ENCODE results near the gene ATP11C.
"Not testable (repeated sequence)": the region's sequence is repeated elsewhere in the genome, so short reads cannot be mapped to it uniquely, and the experiment has no call there.

The ATP11C gene

GRCh38 chrX:139933904-139934303 lies 1.1 kb upstream of the ATP11C start:
- intact Hi-C loops (cut with micrococcal nuclease): loop anchor here (5.0 kb wide), 2 partner anchors 42 to 152 kb away; no protein-coding TSS in a partner anchor
- Mint-ChIP-seq H3K4me3 (peak overlapping the region; percentile 80), H3K27me3 (no peaks in the 10 kb centered on the region), H3K9me3 (no peaks in the 10 kb centered on the region), H3K4me1 (ENCODE audit: low read depth) (peaks cover 16% of the 10 kb centered on the region), H3K36me3 (ENCODE audit: low read depth) (peaks cover 7% of the 10 kb centered on the region), H3K27ac (peak overlapping the region; percentile 91)

DNA sequence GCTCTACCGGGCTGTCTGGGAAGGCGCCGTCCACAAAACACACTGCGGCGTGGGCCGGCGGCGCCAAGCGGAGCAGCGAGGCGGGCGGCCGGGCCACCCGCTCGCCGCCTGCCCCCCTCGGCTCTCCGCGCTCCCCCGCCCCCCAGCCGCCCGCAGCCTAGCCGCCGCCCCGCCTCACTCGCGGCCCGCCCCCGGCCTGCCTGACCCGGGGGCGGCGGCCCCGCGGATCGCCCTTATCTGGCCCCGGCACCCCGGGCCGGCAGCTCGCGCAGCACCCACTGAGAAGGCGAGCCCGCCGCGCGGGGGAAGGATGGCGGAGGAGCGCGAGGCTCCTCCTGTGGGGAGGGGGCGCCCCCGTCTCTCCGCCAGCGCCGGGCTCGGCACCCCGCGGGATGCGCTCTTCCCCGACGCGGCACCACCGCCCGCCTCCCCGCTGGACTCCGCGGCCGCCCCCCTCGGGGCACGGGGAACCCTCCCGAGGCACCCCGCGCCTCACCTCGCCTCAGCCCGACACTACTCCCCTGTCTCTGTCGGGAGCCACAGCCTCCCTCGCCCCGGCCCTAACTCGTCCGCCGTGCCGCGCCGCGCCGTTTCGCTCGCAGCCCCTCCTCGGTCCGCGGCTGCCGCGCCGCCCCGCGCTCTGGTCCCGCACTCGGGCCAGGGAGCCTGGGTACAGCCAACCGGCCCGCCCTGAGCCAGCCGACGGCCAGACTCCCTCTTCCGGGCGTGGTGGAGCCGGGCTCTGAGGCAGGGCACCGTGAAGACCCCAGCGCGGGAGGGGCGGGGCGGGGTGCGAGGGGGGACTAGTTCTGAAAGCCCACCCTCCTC lies 566 bp downstream of the ATP11C start:
- Mint-ChIP-seq H3K27me3 (no peaks in the 10 kb centered on the region), H3K9me3 (no peaks in the 10 kb centered on the region), H3K4me3 (peak overlapping the region; percentile 80), H3K36me3 (ENCODE audit: low read depth) (peaks cover 7% of the 10 kb centered on the region), H3K27ac (peak overlapping the region; percentile 91), H3K4me1 (ENCODE audit: low read depth) (peaks cover 16% of the 10 kb centered on the region)
- intact Hi-C loops (cut with micrococcal nuclease): loop anchor here (5.0 kb wide), 2 partner anchors 40 to 150 kb away; no protein-coding TSS in a partner anchor

GRCh38 chrX:139931646-139932072 lies 1.2 kb downstream of the ATP11C start:
- H3K27me3 Mint-ChIP-seq: no peaks in the 10 kb centered on the region
- H3K36me3 Mint-ChIP-seq (ENCODE audit: low read depth): peaks cover 7% of the 10 kb centered on the region
- H3K9me3 Mint-ChIP-seq: no peaks in the 10 kb centered on the region
- H3K27ac Mint-ChIP-seq: peak overlapping the region; percentile 91
- H3K4me1 Mint-ChIP-seq (ENCODE audit: low read depth): peaks cover 16% of the 10 kb centered on the region
- H3K4me3 Mint-ChIP-seq: peak overlapping the region; percentile 77
- intact Hi-C loops (cut with micrococcal nuclease): loop anchor here (5.0 kb wide), 2 partner anchors 39 to 149 kb away; no protein-coding TSS in a partner anchor

GRCh38 chrX:139930916-139931645 lies 1.8 kb downstream of the ATP11C start:
- H3K27ac Mint-ChIP-seq: peak overlapping the region; percentile 91
- peaks cover 16% of the 10 kb centered on the region for H3K4me1 Mint-ChIP-seq (ENCODE audit: low read depth)
- no peaks in the 10 kb centered on the region for H3K9me3 Mint-ChIP-seq
- H3K4me3 Mint-ChIP-seq: peak overlapping the region; percentile 77
- H3K27me3 Mint-ChIP-seq: no peaks in the 10 kb centered on the region
- peaks cover 7% of the 10 kb centered on the region for H3K36me3 Mint-ChIP-seq (ENCODE audit: low read depth)
- intact Hi-C loops (cut with micrococcal nuclease): loop anchor here (5.0 kb wide), 2 partner anchors 39 to 149 kb away; no protein-coding TSS in a partner anchor

GRCh38 chrX:139930401-139930800 lies 2.5 kb downstream of the ATP11C start:
- H3K36me3 Mint-ChIP-seq (ENCODE audit: low read depth): peaks cover 7% of the 10 kb centered on the region
- H3K9me3 Mint-ChIP-seq: no peaks in the 10 kb centered on the region
- H3K27me3 Mint-ChIP-seq: no peaks in the 10 kb centered on the region
- no peak overlapping the region for H3K27ac Mint-ChIP-seq
- intact Hi-C loops (cut with micrococcal nuclease): loop anchor here (5.0 kb wide), 2 partner anchors 38 to 148 kb away; no protein-coding TSS in a partner anchor
- H3K4me1 Mint-ChIP-seq (ENCODE audit: low read depth): peaks cover 16% of the 10 kb centered on the region
- peak overlapping the region; percentile 77 for H3K4me3 Mint-ChIP-seq

DNA sequence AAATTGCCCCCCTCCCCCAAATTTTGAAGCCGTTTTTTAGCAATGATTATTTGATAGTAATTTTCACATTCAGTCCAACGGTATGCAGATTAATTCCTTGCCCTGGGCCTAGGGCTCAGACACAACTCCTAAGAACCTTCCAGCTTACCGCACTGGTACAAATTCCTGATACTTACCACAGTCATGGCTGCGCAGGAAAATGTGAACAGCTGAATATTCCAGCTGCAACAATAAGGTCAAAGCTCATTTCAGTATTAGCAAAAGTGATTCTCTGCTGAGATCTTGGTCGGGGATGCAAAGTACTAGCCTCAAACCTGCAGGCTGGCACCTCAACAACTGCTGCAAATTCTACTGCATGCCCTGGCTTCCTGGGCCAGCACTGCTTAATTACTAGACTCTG lies 3.0 kb downstream of the ATP11C start:
- no peak overlapping the region for H3K4me3 Mint-ChIP-seq
- peaks cover 16% of the 10 kb centered on the region for H3K4me1 Mint-ChIP-seq (ENCODE audit: low read depth)
- H3K27ac Mint-ChIP-seq: no peak overlapping the region
- no peaks in the 10 kb centered on the region for H3K9me3 Mint-ChIP-seq
- intact Hi-C loops (cut with micrococcal nuclease): loop anchor here (5.0 to 10.0 kb wide), 3 partner anchors 38 to 148 kb away; no protein-coding TSS in a partner anchor
- H3K27me3 Mint-ChIP-seq: no peaks in the 10 kb centered on the region
- peaks cover 7% of the 10 kb centered on the region for H3K36me3 Mint-ChIP-seq (ENCODE audit: low read depth)

GRCh38 chrX:139924696-139925095 lies 8.2 kb downstream of the ATP11C start:
- Mint-ChIP-seq H3K4me3 (no peak overlapping the region), H3K27ac (no peak overlapping the region), H3K4me1 (ENCODE audit: low read depth) (peaks cover 21% of the 10 kb centered on the region), H3K9me3 (no peaks in the 10 kb centered on the region), H3K36me3 (ENCODE audit: low read depth) (peaks cover 17% of the 10 kb centered on the region), H3K27me3 (no peaks in the 10 kb centered on the region)
- intact Hi-C loops (cut with micrococcal nuclease): loop anchor here (10.0 kb wide), 1 partner anchor 50 kb away; no protein-coding TSS in a partner anchor

GRCh38 chrX:139924069-139924695 lies 8.7 kb downstream of the ATP11C start:
- Mint-ChIP-seq H3K27me3 (no peaks in the 10 kb centered on the region), H3K36me3 (ENCODE audit: low read depth) (peaks cover 17% of the 10 kb centered on the region), H3K27ac (no peak overlapping the region), H3K9me3 (no peaks in the 10 kb centered on the region), H3K4me3 (no peak overlapping the region), H3K4me1 (ENCODE audit: low read depth) (peaks cover 20% of the 10 kb centered on the region)
- intact Hi-C loops (cut with micrococcal nuclease): loop anchor here (10.0 kb wide), 1 partner anchor 49 kb away; no protein-coding TSS in a partner anchor

GRCh38 chrX:139921142-139921541 lies 11.7 kb downstream of the ATP11C start:
- not testable (repeated sequence) for H3K27me3 Mint-ChIP-seq, H3K27ac Mint-ChIP-seq, H3K4me3 Mint-ChIP-seq, H3K9me3 Mint-ChIP-seq
- intact Hi-C loops (cut with micrococcal nuclease): loop anchor here (10.0 kb wide), 1 partner anchor 46 kb away; no protein-coding TSS in a partner anchor
- H3K4me1 Mint-ChIP-seq (ENCODE audit: low read depth): peaks cover 20% of the 10 kb centered on the region
- peaks cover 17% of the 10 kb centered on the region for H3K36me3 Mint-ChIP-seq (ENCODE audit: low read depth)

GRCh38 chrX:139920316-139920715 lies 12.5 kb downstream of the ATP11C start:
- peaks cover 20% of the 10 kb centered on the region for H3K4me1 Mint-ChIP-seq (ENCODE audit: low read depth)
- H3K9me3 Mint-ChIP-seq: no peaks in the 10 kb centered on the region
- peaks cover 17% of the 10 kb centered on the region for H3K36me3 Mint-ChIP-seq (ENCODE audit: low read depth)
- no peaks in the 10 kb centered on the region for H3K27me3 Mint-ChIP-seq
- no peak overlapping the region for H3K4me3 Mint-ChIP-seq
- intact Hi-C loops (cut with micrococcal nuclease): loop anchor here (10.0 kb wide), 1 partner anchor 46 kb away; no protein-coding TSS in a partner anchor
- H3K27ac Mint-ChIP-seq: no peak overlapping the region

- Mint-ChIP-seq H3K4me3 (no peak overlapping the region), H3K4me1 (ENCODE audit: low read depth) (peaks cover 18% of the 10 kb centered on the region), H3K36me3 (ENCODE audit: low read depth) (peaks cover 6% of the 10 kb centered on the region), H3K27me3 (no peaks in the 10 kb centered on the region), H3K9me3 (no peaks in the 10 kb centered on the region), H3K27ac (no peak overlapping the region)
- intact Hi-C loops (cut with micrococcal nuclease): no loop called here
These were observed 18.4 kb downstream of the ATP11C start for GRCh38 chrX:139914421-139914820.

DNA sequence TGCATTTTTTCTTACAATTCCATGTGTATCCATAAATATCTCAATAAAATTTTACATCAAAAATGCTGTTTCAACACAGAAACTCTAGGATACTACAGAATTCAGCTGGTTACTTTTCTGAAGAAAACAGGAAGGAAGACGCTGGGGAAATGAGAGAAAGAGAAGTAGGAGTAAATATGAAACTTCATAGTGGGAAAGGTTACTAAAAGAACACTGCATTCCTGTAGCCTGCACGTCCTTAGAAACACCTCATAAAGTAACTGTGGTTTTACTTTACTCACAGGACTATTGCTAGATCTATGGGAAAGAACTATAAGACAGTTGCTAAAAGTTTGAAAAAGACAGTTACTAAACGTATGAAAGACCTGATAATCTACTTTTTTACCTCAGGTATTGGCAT lies 23.1 kb downstream of the ATP11C start:
- no peaks in the 10 kb centered on the region for H3K27me3 Mint-ChIP-seq
- H3K27ac Mint-ChIP-seq: no peak overlapping the region
- intact Hi-C loops (cut with micrococcal nuclease): no loop called here
- no peak overlapping the region for H3K4me3 Mint-ChIP-seq
- H3K4me1 Mint-ChIP-seq (ENCODE audit: low read depth): peaks cover 34% of the 10 kb centered on the region
- H3K9me3 Mint-ChIP-seq: no peaks in the 10 kb centered on the region
- peaks cover 8% of the 10 kb centered on the region for H3K36me3 Mint-ChIP-seq (ENCODE audit: low read depth)

- H3K27ac Mint-ChIP-seq: peak overlapping the region; percentile 61
- no peak overlapping the region for H3K4me3 Mint-ChIP-seq
- intact Hi-C loops (cut with micrococcal nuclease): no loop called here
- peaks cover 31% of the 10 kb centered on the region for H3K4me1 Mint-ChIP-seq (ENCODE audit: low read depth)
- peaks cover 9% of the 10 kb centered on the region for H3K36me3 Mint-ChIP-seq (ENCODE audit: low read depth)
- no peaks in the 10 kb centered on the region for H3K27me3 Mint-ChIP-seq
- no peaks in the 10 kb centered on the region for H3K9me3 Mint-ChIP-seq
These were observed 25.8 kb downstream of the ATP11C start for GRCh38 chrX:139907078-139907477.

Measured in dendritic cell treated with granulocyte-macrophage colony-stimulating factor and Interleukin-4, amounts not matched to agents 40 ng/mL and 50 ng/mL, for 4 days (primary cell).